DMS53 (cell line): Measurements from ENCODE around the gene HIBADH.

Experiments
- DNase-seq: peaks from one replicate; lab custom pipeline; 2025; lab: John Stamatoyannopoulos, UW

Gene HIBADH

DNA sequence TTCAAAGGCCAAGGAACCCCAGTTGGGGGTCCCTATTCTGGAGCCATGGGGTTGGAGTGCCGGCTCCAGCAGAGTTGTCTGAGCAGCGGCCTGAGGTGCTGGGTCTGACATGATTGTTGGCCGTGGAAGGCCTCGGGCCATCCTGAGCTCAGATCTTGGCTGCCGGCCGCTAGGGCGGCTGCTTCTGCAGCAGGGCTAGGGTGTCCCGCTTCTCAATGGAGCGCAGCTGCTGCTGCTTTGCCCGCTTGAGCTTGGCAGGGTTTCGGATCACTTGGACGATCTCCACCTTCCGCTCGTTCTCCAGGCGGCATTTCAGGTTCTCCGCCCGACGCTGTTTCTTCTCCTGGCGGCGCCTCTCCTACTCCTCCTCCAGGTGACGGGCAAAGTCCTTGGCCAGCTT, 171.1 kb downstream of the HIBADH start:
- DNase-seq, result no peak

DNA sequence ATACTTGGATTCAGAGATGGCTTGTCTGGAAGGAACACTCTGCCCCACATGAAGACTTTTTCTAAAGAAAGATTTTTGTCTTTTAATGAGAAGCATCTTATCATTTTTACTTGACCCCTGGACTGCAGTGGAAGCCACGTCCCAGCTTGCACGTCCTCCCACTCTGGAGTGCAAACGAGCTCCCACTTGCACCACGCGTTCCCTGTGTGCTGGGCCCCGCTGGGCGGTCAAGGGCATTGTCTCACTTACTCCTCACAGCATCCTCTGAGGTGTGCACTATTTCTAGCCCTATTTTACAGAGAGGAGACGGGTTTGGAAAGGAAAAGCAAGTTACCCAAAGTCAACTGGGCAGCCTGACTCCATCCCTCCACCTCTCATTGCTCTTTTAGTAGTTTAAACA, 175.2 kb downstream of the HIBADH start:
- DNase-seq, result no peak

DNA sequence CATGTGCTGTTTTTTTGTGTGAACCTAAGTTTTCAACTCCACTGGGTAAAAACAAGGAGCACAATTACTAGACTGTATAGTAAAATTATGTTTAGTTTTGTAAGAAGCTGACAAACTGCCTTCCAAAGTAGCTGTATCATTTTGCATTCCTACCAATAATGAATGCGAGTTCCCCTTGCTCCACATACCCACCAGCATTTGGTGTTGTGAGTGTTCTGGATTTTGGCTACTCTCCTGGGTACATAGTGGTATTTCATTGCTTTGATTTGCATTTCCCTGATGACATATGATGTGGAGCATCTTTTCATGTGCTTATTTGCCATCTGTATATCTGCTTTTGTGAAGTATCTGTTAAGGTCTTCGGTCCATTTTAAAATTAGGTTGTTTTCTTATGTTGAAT, 178.2 kb downstream of the HIBADH start:
- no peak for DNase-seq

DNA sequence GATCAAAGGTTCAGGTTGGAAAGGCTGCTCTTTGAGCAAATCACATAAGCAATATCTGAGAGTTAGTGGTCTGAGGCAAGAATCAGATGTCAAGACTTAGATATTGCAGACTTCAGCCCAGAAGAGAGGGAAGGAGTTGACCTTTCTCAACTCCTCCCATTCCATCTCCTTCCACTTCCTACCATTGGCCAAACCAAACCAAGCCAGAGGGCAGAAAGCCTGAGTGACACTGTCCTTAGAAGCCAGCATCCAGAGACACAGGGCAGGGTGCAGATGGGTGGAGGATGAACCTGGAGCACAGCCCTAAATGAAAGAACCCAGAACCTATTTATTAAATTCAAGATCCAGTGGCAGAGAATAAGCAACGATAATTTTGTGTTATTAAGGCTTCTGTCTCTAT, 180.5 kb downstream of the HIBADH start:
- DNase-seq, result no peak

DNA sequence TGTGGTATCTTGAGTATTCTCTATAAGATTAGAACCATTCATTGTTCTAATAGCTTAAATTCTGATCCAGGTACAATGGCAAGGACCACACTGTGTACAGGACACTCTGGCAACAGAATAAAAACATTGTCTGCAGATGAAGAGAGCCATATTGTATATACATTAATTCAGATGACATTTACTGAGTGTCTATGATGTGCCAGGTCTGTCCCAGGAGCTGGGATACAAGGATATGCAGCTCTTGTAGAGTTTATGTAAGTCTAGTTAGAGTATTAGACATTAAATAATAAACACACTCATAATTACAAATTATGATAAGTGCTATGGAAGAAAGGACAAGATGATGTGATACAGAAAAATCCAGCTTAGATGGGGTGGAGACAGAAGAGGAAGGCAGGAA, 184.1 kb downstream of the HIBADH start:
- DNase-seq, result no peak

DNA sequence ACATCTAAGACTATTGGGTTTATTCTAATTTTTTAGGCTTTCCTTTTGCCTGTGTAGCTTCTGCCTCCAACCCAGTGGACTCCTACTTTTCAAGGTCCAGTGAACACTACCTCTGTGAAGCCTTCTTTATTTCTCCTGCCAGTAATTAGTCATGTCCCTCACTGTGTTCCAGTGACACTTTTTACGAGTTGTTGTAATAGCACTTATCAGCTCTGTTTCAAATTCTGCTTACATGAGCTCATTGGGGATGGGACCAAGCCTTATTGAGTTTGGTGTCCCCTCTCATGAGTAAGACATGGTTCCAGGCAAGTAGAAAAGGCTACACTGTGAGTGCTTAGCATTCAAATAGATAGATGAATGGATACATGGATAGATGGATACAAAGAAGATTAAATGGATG, 184.6 kb downstream of the HIBADH start:
- no peak for DNase-seq

DNA sequence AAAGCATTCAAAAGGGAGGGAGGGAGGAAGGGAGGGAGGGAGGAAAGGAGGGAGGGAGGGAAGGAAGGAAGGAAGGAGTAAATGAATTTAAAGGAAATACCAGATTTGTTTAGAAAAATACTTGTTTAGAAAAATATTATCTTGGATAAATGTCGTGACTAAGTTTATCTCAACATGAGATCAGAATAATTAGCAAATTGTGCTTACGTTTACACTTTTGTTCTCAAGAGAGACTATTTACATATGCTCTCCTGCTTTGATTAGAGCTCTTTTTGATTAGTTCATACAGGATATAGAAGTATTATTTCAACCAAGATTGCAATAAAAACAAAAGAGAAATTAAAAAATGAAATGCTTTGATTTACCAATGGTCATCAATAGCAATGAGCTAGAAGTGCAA, 186.2 kb downstream of the HIBADH start:
- no peak for DNase-seq
